Measurements from ENCODE around the gene MED13L. TPM values are rescaled to one million over a fixed set of nuclear protein-coding genes. Genes with fewer than 3 reads are reported as not detected.

MED13L gene
- total and polyA plus RNA-seq, 12 donors = 8.8 to 106 (median 73.8) TPM

- H3K4me1 ChIP-seq (replicated peaks in 1 of 2) = peaks cover 0 to 19% of the 10 kb centered on the region in 2 donors
- no peaks in the 10 kb centered on the region for H3K27me3 ChIP-seq
- WGBS, 4 donors = 93 to 100% (median 95%) methylated on average over 1 of the region's 1 CpG
- no peak for TF ChIP-seq POLR2A (IDR thresholded peaks at IDR 0.05)
- no peak for TF ChIP-seq CTCF (IDR thresholded peaks at IDR 0.05)
- no peaks in the 10 kb centered on the region for H3K9me3 ChIP-seq (replicated peaks in 1 of 3)
- H3K36me3 ChIP-seq (replicated peaks in 1 of 2) = no peaks in the 10 kb centered on the region
- intact Hi-C loops (cut with DNase I) = no loop called here
- H3K4me3 ChIP-seq = no peak overlapping the region
- no peak for DNase-seq
- no peak overlapping the region for H3K27ac ChIP-seq
Measured at GRCh38 chr12:116078396-116078795, 199.1 kb downstream of the MED13L start.

- no peaks in the 10 kb centered on the region for H3K9me3 ChIP-seq (replicated peaks in 1 of 3)
- no peak overlapping the region for H3K4me3 ChIP-seq
- no peaks in the 10 kb centered on the region for H3K36me3 ChIP-seq (replicated peaks in 1 of 2)
- H3K27ac ChIP-seq = no peak overlapping the region
- TF ChIP-seq POLR2A (IDR thresholded peaks at IDR 0.05) (no peak), CTCF (IDR thresholded peaks at IDR 0.05) (no peak)
- intact Hi-C loops (cut with DNase I) = no loop called here
- no peaks in the 10 kb centered on the region for H3K27me3 ChIP-seq
- DNase-seq = no peak
- peaks cover 0 to 19% of the 10 kb centered on the region in 2 donors for H3K4me1 ChIP-seq (replicated peaks in 1 of 2)
Measured at GRCh38 chr12:116077431-116077830, 200.1 kb downstream of the MED13L start.

GRCh38 chr12:116076399-116076798, 201.1 kb downstream of the MED13L start:
- Histone ChIP-seq H3K27ac (no peak overlapping the region), H3K4me1 (replicated peaks in 1 of 2) (peaks cover 0 to 26% of the 10 kb centered on the region in 2 donors), H3K4me3 (no peak overlapping the region), H3K9me3 (replicated peaks in 1 of 3) (no peaks in the 10 kb centered on the region), H3K27me3 (no peaks in the 10 kb centered on the region), H3K36me3 (replicated peaks in 1 of 2) (no peaks in the 10 kb centered on the region)
- 57 to 74% (median 60%) methylated on average over 1 of the region's 1 CpG for WGBS, 4 donors
- TF ChIP-seq POLR2A (IDR thresholded peaks at IDR 0.05) (no peak), CTCF (IDR thresholded peaks at IDR 0.05) (no peak)
- intact Hi-C loops (cut with DNase I) = no loop called here
- DNase-seq = no peak

- no peaks in the 10 kb centered on the region for H3K27me3 ChIP-seq
- H3K9me3 ChIP-seq (replicated peaks in 1 of 3) = no peaks in the 10 kb centered on the region
- intact Hi-C loops (cut with DNase I) = no loop called here
- no peak for DNase-seq
- no peak for TF ChIP-seq POLR2A (IDR thresholded peaks at IDR 0.05)
- TF ChIP-seq CTCF (IDR thresholded peaks at IDR 0.05) = no peak
- no peaks in the 10 kb centered on the region for H3K36me3 ChIP-seq (replicated peaks in 1 of 2)
- 100% methylated on average over 1 of the region's 1 CpG for WGBS, 4 donors
- H3K4me3 ChIP-seq = no peak overlapping the region
- no peak overlapping the region for H3K27ac ChIP-seq
- H3K4me1 ChIP-seq (replicated peaks in 1 of 2) = peaks cover 9 to 40% of the 10 kb centered on the region in 2 donors
Measured at GRCh38 chr12:116074686-116075085, 202.8 kb downstream of the MED13L start.
